Measurements from ENCODE around the gene SCFD2.

DNA sequence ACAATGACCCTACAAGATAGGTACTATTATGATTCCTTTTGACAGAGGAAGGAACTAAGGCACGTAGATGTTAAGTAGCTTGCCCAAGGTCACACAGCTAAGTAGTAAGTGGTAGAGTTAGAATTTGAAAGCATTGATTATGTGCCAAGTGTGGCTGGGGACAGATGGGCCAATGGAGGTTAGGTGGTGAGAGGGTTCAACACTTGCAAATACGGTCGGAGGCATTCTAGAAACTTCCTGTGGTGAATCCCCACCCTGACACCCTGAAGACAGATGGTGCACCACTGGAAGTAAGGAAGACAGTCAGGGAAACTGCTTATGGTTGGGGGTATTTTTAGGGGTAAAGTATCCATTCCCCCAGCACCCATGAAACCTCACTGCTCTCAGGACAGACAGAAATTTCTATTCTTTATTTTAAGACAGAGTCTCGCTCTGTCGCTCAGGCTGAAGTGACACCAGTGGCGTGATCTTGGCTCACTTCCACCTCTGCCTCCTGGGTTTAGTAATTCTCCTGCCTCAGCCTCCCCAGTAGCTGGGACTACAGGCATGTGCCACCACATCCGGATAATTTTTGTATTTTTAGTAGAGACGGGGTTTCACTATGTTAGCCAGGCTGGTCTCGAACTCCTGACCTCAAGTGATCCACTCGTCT is 361.2 kb downstream of the SCFD2 start:
- TF ChIP-seq, protein P1, sequence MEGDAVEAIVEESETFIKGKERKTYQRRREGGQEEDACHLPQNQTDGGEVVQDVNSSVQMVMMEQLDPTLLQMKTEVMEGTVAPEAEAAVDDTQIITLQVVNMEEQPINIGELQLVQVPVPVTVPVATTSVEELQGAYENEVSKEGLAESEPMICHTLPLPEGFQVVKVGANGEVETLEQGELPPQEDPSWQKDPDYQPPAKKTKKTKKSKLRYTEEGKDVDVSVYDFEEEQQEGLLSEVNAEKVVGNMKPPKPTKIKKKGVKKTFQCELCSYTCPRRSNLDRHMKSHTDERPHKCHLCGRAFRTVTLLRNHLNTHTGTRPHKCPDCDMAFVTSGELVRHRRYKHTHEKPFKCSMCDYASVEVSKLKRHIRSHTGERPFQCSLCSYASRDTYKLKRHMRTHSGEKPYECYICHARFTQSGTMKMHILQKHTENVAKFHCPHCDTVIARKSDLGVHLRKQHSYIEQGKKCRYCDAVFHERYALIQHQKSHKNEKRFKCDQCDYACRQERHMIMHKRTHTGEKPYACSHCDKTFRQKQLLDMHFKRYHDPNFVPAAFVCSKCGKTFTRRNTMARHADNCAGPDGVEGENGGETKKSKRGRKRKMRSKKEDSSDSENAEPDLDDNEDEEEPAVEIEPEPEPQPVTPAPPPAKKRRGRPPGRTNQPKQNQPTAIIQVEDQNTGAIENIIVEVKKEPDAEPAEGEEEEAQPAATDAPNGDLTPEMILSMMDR (IDR thresholded peaks at IDR 0.05): no peak
- no peak for TF ChIP-seq POLR2A (IDR thresholded peaks at IDR 0.05)
- TF ChIP-seq EP300 (IDR thresholded peaks at IDR 0.05): no peak

Measured in ovary (tissue), 3 donors.